ENCODE measurements around the gene MAGI2.

GRCh38 chr7:78695826-78696225 lies 757.6 kb downstream of the MAGI2 start:
- TF ChIP-seq CTCF (IDR thresholded peaks at IDR 0.05; ENCODE audit: insufficient read depth, low read depth, low read length), result no peak
- TF ChIP-seq EZH2 (IDR thresholded peaks at IDR 0.05; ENCODE audit: insufficient read depth, low read length), result no peak

Measured in astrocyte (in vitro differentiated cells and primary cell).